ENCODE results near the gene TTC1.
"Not testable (repeated sequence)": the region's sequence is repeated elsewhere in the genome, so short reads cannot be mapped to it uniquely, and the experiment has no call there.

TTC1 gene, protein sequence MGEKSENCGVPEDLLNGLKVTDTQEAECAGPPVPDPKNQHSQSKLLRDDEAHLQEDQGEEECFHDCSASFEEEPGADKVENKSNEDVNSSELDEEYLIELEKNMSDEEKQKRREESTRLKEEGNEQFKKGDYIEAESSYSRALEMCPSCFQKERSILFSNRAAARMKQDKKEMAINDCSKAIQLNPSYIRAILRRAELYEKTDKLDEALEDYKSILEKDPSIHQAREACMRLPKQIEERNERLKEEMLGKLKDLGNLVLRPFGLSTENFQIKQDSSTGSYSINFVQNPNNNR

DNA sequence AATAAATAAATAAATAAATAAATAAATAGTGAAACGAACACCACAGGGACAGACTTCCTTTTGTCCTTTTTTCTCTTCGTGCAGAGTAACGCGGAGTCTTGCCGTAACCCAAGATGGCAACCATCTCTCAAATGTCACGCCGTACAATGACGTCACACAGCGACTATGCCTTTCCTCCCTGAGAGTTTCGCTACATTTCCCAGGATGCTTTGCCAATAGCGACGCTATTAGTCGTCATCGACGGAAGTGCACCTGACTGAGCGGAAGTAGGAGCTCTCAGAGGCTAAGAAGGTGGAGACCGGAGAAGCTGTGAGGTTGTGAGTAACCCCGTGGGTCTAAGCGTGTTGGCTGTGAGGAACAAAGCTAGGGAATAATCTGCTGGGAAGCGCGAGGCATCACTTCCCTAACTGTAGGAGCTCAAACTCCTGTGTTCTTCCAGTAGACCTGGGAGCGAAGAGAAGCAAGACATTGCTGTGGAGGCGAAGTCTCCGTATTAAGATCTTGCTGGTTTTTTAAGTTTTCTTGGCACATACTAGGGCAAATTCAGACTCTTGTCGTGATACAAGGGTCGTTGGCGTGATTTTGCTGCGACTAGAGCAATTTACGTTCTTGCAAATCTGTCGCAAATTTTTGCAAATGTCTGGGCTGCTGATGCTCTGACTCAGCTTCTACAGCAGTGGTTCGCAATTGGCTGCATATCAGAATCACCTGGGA lies at the start of gene TTC1:
TTC1 (plus strand) TSS at position 263 of the 714 bp plus-strand sequence. CDS start 1,390 bp downstream, outside the sequence.
- peak; percentile 90 for DNase-seq (ENCODE audit: low read depth)

DNA sequence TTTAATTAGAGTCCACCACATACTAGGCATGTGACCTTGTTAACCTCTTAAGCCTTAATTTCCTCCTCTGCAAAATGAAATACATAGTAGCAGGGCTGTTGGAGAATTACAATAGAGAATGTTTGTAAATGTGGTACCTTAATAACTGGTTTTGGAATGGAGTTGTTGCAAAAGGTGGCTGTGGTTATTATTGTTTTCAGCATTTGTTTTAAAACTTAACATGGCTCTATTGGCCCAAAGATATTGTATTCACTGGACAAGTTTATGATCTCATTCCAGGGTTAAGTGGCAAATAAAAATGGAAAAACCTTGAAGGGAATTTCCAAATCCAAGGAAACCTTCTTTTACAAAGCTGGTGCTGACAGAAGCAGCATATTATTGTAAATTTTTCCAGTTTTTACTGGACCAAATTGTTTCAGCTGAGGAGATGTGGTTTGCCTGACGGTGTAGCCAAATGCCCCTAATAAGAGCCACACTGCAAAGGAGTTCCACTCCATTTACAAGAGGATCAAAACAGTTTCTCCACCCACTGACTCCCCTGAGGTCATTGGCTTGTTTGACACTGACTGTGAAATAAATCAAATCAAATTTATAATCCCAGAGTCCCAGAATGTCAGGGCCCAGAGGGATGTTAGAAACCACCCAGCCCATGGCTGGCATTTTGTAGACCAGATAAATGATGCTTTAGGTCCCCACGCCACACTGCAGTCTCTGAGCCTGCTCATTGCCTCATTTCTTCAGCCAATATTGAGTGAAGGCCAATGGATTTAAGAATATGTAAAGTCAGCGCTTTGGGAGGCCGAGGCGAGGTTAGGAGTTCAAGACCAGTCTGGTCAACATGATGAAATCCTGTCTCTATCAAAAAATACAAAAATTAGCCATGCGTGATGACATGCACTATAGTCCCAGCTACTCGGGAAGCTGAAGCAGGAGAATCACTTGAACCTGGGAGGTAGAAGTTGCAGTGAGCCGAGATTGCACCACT lies 47.5 kb upstream of the TTC1 start:
- no peak for DNase-seq (ENCODE audit: low read depth)

GRCh38 chr5:159962214-159962613 lies 46.7 kb upstream of the TTC1 start:
- DNase-seq (ENCODE audit: low read depth): no peak

- DNase-seq (ENCODE audit: low read depth): no peak
These were observed 45.0 kb upstream of the TTC1 start for GRCh38 chr5:159963935-159964334.

DNA sequence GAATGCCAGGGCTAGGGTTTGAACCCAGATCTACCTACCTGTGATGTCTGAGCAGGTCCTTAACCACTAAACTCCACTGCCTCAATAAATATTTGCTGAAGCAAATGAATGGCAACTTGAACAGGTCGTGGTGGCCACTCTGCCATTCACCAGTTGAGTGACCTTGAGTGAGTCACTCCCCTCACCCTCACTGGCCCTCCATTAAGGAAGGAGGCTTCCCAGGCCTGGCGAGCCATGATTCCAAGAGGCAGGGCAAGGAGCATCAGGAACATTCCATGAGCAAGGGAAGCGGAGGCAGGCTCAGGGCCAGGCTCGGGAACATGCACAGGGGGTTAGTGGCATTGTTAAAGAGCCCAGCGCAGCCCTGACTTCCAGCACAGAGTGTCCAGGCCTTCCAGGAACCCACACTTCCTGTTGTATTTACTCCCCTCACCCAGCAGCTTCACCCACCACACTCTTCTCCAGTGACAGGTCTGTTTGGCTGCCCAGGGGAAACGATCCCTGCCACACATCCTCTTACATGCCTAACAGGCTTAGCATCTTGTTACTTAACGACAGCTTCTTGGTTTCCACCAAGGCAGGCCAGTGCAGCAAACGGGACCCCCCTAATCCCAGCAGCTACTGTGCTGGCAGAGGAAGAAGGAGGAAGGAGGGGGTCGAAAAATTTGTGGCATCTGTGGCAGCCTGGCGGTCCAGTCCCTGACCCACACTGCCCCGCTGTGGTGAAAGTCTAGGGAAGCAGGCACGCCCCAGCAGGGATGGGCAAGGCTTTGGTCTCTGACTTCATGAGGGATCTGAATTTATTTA lies 43.7 kb upstream of the TTC1 start:
- DNase-seq (ENCODE audit: low read depth): no peak

GRCh38 chr5:159965838-159966128 lies 43.2 kb upstream of the TTC1 start:
- DNase-seq (ENCODE audit: low read depth): not testable (repeated sequence)

GRCh38 chr5:159969966-159970365 lies 39.0 kb upstream of the TTC1 start:
- DNase-seq (ENCODE audit: low read depth): no peak

- DNase-seq (ENCODE audit: low read depth): no peak
These were observed 37.9 kb upstream of the TTC1 start for GRCh38 chr5:159971038-159971437.

DNA sequence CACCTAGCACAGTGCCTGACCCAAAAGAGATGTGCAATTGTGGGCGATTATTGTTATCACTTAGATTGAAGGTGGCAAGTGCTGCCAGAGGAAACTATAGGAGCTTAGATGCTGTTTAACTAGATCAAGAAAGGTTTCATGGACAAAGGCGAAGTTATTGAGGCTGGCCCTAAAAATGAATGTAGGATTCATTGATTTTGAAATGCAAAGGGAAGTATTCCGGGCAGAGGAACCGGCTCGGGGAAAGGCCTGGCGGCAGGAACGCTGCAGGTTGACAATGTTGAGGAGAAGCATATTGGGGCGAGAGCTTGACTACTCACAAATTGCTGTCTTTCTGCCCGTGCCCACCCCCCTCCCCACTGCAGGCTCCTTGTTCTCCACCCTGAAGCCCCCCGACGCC lies 37.4 kb upstream of the TTC1 start:
- DNase-seq (ENCODE audit: low read depth): no peak

DNA sequence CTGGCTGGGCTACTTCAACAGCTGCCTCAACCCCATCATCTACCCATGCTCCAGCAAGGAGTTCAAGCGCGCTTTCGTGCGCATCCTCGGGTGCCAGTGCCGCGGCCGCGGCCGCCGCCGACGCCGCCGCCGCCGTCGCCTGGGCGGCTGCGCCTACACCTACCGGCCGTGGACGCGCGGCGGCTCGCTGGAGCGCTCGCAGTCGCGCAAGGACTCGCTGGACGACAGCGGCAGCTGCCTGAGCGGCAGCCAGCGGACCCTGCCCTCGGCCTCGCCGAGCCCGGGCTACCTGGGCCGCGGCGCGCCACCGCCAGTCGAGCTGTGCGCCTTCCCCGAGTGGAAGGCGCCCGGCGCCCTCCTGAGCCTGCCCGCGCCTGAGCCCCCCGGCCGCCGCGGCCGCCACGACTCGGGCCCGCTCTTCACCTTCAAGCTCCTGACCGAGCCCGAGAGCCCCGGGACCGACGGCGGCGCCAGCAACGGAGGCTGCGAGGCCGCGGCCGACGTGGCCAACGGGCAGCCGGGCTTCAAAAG lies 36.9 kb upstream of the TTC1 start:
- no peak for DNase-seq (ENCODE audit: low read depth)

DNA sequence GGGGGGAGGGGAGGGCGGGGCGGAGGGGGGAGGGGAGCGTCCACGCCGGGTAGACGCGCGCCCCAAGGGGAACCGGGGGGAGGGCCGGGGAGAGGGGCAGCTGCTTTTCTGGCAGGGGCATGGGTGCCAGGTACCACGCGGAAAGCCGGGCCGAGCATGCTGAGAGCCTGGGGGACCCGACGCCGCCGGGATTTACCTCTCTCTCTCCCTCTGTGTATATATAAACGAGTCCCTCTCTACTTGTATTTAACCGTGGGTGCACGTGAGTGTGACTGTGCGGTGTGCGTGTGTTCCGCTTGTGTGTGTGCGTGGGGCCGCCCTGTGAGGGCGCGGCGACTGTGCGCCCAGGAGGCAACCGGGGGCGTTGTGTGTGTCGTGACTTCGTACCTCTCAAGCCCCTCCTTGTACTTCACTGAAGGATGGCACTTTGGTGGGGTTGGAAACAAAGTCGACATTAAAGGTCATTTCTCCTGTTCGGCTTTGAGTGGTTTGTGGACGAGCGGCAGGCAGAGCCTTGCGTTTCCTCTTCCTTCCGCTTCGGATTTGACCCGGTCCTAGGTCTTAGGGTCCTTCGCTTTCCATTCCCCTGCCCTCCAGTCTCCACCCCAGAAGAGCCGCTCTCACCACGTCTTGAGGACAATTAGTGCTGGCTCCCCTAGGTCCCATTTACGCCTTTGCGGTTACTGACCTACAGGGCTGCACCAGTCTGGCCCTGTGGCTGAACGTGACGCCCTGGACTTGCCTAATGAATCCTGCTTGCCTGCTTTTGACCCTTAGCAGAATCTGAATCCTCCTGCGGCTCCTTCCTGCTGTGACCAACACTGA lies 36.2 kb upstream of the TTC1 start:
- no peak for DNase-seq (ENCODE audit: low read depth)

GRCh38 chr5:159975462-159976019 lies 33.4 kb upstream of the TTC1 start:
- DNase-seq (ENCODE audit: low read depth): no peak

GRCh38 chr5:159976921-159977320 lies 32.0 kb upstream of the TTC1 start:
- no peak for DNase-seq (ENCODE audit: low read depth)

- DNase-seq (ENCODE audit: low read depth): no peak
These were observed 30.6 kb upstream of the TTC1 start for GRCh38 chr5:159978358-159978757.

DNA sequence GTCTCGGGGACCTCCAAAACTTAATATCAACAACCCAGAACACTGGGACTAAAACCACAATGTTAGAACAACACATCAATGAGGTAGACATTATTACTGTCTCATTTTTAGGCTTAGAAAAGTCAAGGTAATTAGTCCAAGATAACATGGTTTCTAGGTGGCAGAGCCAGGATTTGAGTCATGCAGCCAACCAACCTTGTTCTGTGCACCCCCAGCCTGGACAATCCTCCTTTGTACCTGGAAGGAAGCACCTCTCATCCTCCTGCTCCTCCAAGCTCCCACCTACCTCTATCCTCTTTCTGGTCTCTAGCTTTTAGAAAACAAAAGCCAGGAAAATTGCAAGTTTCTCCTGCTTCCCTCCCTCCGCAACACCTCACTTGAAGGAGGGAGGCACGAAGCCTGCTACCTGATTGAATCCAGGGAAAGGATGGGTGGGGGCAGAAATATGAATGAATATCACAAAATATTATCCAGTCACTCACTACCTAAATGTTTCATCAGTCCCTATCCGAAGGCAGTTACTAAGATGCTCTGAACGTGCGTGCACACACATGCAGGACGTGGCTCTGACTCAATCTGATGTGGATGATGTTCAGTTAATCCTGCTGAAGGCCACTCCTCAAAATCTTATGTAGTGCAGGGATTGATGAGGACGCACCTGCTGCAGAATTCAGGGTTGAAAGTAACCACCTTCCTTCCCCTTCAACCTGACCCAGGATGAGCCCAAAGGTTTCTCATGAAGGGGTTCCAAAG lies 26.3 kb upstream of the TTC1 start:
- no peak for DNase-seq (ENCODE audit: low read depth)

GRCh38 chr5:159987031-159987674 lies 21.8 kb upstream of the TTC1 start:
- DNase-seq (ENCODE audit: low read depth): peak; percentile 59

DNA sequence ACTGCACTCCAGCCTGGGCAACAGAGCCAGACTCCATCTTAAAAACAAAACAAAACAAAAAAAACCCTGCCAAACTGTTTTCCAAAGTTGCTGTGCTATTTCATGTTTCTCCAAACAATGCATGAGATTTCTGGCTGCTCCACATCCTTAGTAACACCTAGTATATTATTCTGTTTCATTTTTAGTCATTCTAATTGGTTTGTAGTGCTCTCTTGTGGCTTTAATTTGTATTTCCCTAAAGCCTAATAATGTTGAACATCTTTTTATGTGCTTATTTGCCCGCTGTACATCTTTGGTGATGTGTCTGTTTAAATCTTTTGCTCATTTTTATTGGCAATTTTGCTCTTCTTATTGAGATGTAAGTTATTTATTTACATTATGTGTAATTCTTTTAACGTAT lies 18.4 kb upstream of the TTC1 start:
- no peak for DNase-seq (ENCODE audit: low read depth)

DNA sequence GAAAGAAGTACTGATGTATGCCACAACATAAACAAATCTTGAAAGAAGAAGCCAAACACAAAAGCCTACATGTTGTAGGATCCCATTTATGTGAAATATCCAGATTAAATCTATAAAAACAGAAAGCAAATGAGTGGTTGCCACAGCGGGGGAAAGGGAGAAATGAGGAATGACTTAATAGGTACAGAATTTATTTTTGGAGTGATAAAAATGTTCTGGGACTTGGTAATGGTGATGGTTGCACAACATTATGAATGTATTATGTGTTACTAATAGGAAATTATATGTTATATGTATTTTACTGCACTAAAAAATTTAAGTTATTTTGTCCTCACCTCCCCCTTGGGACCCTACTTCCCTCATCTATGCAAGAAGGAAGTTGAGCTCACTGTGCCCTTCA lies 16.4 kb upstream of the TTC1 start:
- no peak for DNase-seq (ENCODE audit: low read depth)

DNA sequence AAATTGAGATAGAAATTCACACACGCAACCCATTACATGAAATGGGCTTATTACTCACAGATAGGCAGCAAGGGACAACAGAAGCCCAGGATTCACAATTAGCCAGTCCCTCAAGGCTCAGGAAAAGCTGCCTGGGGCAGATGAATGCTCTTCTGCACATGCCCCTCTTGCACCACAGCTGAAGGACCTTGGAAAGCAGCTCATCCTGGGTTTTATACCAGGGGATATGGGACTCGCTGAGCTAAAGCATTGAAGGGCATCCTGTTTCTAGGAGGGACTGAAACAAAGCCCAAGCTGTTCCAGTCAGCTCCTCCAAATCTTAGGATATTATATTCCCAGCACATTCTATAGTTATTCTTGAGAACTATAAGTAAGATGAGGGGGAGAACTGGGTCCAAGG lies 15.7 kb upstream of the TTC1 start:
- DNase-seq (ENCODE audit: low read depth): no peak
